ENCODE measurements around the gene DOCK7. TPM values are rescaled to one million over a fixed set of nuclear protein-coding genes. Genes with fewer than 3 reads are reported as not detected.

The DOCK7 gene
- total RNA-seq, 1 donor, result 110 TPM

GRCh38 chr1:62426794-62427193 is 261.4 kb downstream of the DOCK7 start:
- DNase-seq (ENCODE audit: low read depth), result no peak
- no peak overlapping the region for H3K4me3 ChIP-seq (ENCODE audit: low read depth, low read length)
- TF ChIP-seq CTCF (IDR thresholded peaks at IDR 0.05; ENCODE audit: insufficient read depth, low read length), result no peak

GRCh38 chr1:62426237-62426636 is 261.9 kb downstream of the DOCK7 start:
- TF ChIP-seq CTCF (IDR thresholded peaks at IDR 0.05; ENCODE audit: insufficient read depth, low read length), result no peak
- H3K4me3 ChIP-seq (ENCODE audit: low read depth, low read length), result no peak overlapping the region
- DNase-seq (ENCODE audit: low read depth), result no peak

- no peak for DNase-seq (ENCODE audit: low read depth)
- TF ChIP-seq CTCF (IDR thresholded peaks at IDR 0.05; ENCODE audit: insufficient read depth, low read length), result no peak
Observed at GRCh38 chr1:62425041-62425440, 263.1 kb downstream of the DOCK7 start.

GRCh38 chr1:62424411-62424810 is 263.8 kb downstream of the DOCK7 start:
- H3K4me3 ChIP-seq (ENCODE audit: low read depth, low read length), result no peak overlapping the region
- no peak for TF ChIP-seq CTCF (IDR thresholded peaks at IDR 0.05; ENCODE audit: insufficient read depth, low read length)
- peak; percentile 56 for DNase-seq (ENCODE audit: low read depth)

More at GRCh38 chr1:62425041-62425440, 263.1 kb downstream of the DOCK7 start:
- no peak overlapping the region for H3K4me3 ChIP-seq (ENCODE audit: low read depth, low read length)

GRCh38 chr1:62423580-62424242 is 264.5 kb downstream of the DOCK7 start:
- H3K4me3 ChIP-seq (ENCODE audit: low read depth, low read length), result no peak overlapping the region
- no peak for DNase-seq (ENCODE audit: low read depth)
- no peak for TF ChIP-seq CTCF (IDR thresholded peaks at IDR 0.05; ENCODE audit: insufficient read depth, low read length)

GRCh38 chr1:62420214-62420613 is 268.0 kb downstream of the DOCK7 start:
- H3K4me3 ChIP-seq (ENCODE audit: low read depth, low read length), result no peak overlapping the region
- TF ChIP-seq CTCF (IDR thresholded peaks at IDR 0.05; ENCODE audit: insufficient read depth, low read length), result no peak
- no peak for DNase-seq (ENCODE audit: low read depth)
